Mesenchymal stem cell (in vitro differentiated cells and primary cell): ENCODE results near the gene TTC17.
A peak's percentile ranks its signal among the peaks of the same experiment; 100 is the strongest.

ENCODE experiments used
- DNase-seq: peaks from one replicate; pipeline ENCODE4 v3.0.0-alpha.2; 2013
- H2AFZ ChIP-seq: one replicate; pipeline ENCODE4 v1.6.1; 2013; ENCODE audit warnings: low read depth, mild to moderate bottlenecking, control low read depth, inconsistent platforms, low read length, moderate library complexity
- H2AK5ac ChIP-seq: 2 replicates; pipeline ENCODE4 v1.6.1; 2013; ENCODE audit warnings: low read length, moderate library complexity, mild to moderate bottlenecking, inconsistent platforms; ENCODE audit not compliant: severe bottlenecking
- H2BK120ac ChIP-seq: one replicate; pipeline ENCODE4 v1.6.1; 2013; ENCODE audit warnings: low read depth, mild to moderate bottlenecking, inconsistent platforms, low read length, moderate library complexity
- H2BK12ac ChIP-seq, 2 experiments: one replicate each; pipeline ENCODE4 v1.6.1; 2013; ENCODE audit warnings: inconsistent platforms in 2 of 2, low read length in 2 of 2, mild to moderate bottlenecking in 2 of 2, moderate library complexity in 2 of 2, control low read depth in 1 of 2
- H2BK15ac ChIP-seq: one replicate; pipeline ENCODE4 v1.6.1; 2013; ENCODE audit warnings: mild to moderate bottlenecking, low read depth, inconsistent platforms; ENCODE audit not compliant: poor library complexity, severe bottlenecking
- H2BK5ac ChIP-seq: 2 replicates; pipeline ENCODE4 v1.6.1; 2013; ENCODE audit warnings: low read depth, mild to moderate bottlenecking, low read length, control low read depth, inconsistent platforms; ENCODE audit not compliant: poor library complexity, severe bottlenecking
- H3K14ac ChIP-seq, 2 experiments: one replicate each; pipeline ENCODE4 v1.6.1; 2013; ENCODE audit warnings: inconsistent platforms in 2 of 2, low read length in 2 of 2, control low read depth in 1 of 2, mild to moderate bottlenecking in 1 of 2, moderate library complexity in 1 of 2
- H3K18ac ChIP-seq, 2 experiments: one replicate each; pipeline ENCODE4 v1.6.1; 2013; ENCODE audit warnings: inconsistent platforms in 2 of 2, low read length in 2 of 2, control low read depth in 1 of 2, low read depth in 1 of 2, mild to moderate bottlenecking in 1 of 2
- H3K23ac ChIP-seq, 2 experiments: one replicate each; pipeline ENCODE4 v1.6.1; 2013; ENCODE audit warnings: inconsistent platforms in 2 of 2, low read length in 2 of 2, mild to moderate bottlenecking in 2 of 2, moderate library complexity in 2 of 2, control low read depth in 1 of 2
- H3K27ac ChIP-seq: 2 replicates; pipeline ENCODE4 v1.5.1; 2013; ENCODE audit warnings: mild to moderate bottlenecking, moderate library complexity, low read length, control low read depth, inconsistent platforms; ENCODE audit not compliant: poor library complexity, severe bottlenecking
- H3K27me3 ChIP-seq, 2 experiments: 2 replicates each; pipeline versions ENCODE4 v1.6.1 to v1.7.0; 2013; ENCODE audit warnings: low read length in 2 of 2, mild to moderate bottlenecking in 2 of 2, moderate library complexity in 2 of 2, control low read depth in 1 of 2, inconsistent platforms in 1 of 2; ENCODE audit not compliant: control insufficient read depth in 1 of 2, insufficient read depth in 1 of 2
- H3K36me3 ChIP-seq, 2 experiments: 2 replicates each; pipeline versions ENCODE4 v1.6.1 to v1.7.0; 2013; ENCODE audit warnings: low read length in 2 of 2, control low read depth in 1 of 2, inconsistent platforms in 1 of 2, low read depth in 1 of 2, mild to moderate bottlenecking in 1 of 2; ENCODE audit not compliant: insufficient read depth in 2 of 2, control insufficient read depth in 1 of 2
- H3K4ac ChIP-seq, 2 experiments: one replicate each; pipeline ENCODE4 v1.6.1; 2013; ENCODE audit warnings: inconsistent platforms in 2 of 2, low read length in 2 of 2, mild to moderate bottlenecking in 2 of 2, moderate library complexity in 2 of 2, control low read depth in 1 of 2, low read depth in 1 of 2
- H3K4me1 ChIP-seq: 2 replicates; pipeline ENCODE4 v1.6.1; 2013; ENCODE audit warnings: low read depth, low read length, control low read depth; ENCODE audit not compliant: control insufficient read depth, insufficient read depth
- H3K4me2 ChIP-seq: 2 replicates; pipeline ENCODE4 v1.6.1; 2013; ENCODE audit warnings: low read length, mild to moderate bottlenecking, inconsistent platforms; ENCODE audit not compliant: poor library complexity, severe bottlenecking
- H3K4me3 ChIP-seq, 2 experiments: 2 replicates each; pipeline versions ENCODE4 v1.5.1 to v1.7.0; 2013; ENCODE audit warnings: low read length in 2 of 2, mild to moderate bottlenecking in 2 of 2, control low read depth in 1 of 2, low read depth in 1 of 2; ENCODE audit not compliant: insufficient read depth in 1 of 2
- H3K79me1 ChIP-seq: replicated peaks from 2 replicates; pipeline ENCODE4 v1.6.1; 2013; ENCODE audit warnings: mild to moderate bottlenecking, control low read depth, low read length, inconsistent platforms; ENCODE audit not compliant: poor library complexity, severe bottlenecking
- H3K9ac ChIP-seq: 2 replicates; pipeline ENCODE4 v1.7.0; 2013; ENCODE audit warnings: mild to moderate bottlenecking, low read length, moderate library complexity
- H3K9me3 ChIP-seq: 2 replicates; pipeline ENCODE4 v1.7.0; 2013; ENCODE audit warnings: mild to moderate bottlenecking, low read length; ENCODE audit not compliant: control insufficient read depth
- H4K8ac ChIP-seq: one replicate; pipeline ENCODE4 v1.6.1; 2013; ENCODE audit warnings: inconsistent platforms, mild to moderate bottlenecking, low read length, moderate library complexity
- H4K91ac ChIP-seq: one replicate; pipeline ENCODE4 v1.6.1; 2013; ENCODE audit warnings: mild to moderate bottlenecking, low read length, inconsistent platforms
- WGBS: methylation state at CpG from one replicate; pipeline ENCODE4 v1.1.7; 2013; ENCODE audit warnings: mixed read lengths; 5-methylcytosine and 5-hydroxymethylcytosine counted together

The TTC17 gene

DNA sequence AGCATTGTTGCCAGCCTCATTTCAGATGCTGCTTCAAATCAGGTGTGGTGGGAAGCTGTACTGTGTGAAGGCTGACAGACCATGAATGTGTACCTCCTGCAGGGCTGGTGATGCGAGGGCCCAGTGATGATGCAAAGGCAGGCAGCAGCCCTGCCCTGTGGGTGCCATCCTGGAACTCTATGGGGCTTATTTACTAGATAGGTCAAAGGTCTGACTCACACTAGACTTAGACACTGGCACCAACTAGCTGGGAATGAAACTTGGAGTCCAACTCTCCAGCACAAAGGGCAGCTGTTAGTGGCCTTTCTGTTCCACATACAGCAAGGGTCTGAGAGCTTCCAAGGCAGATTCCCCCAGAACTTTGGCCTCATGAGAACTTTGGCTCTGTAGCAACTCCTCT, 138.4 kb downstream of the TTC17 start:
- Histone ChIP-seq H3K9me3 (peaks cover 4% of the 10 kb centered on the region), H3K36me3 (peaks cover 7 to 33% of the 10 kb centered on the region in 2 experiments), H3K79me1 (no peaks in the 10 kb centered on the region), H3K23ac (no peak overlapping the region), H3K9ac (no peak overlapping the region), H3K4me3 (no peak overlapping the region), H3K27ac (no peak overlapping the region), H3K27me3 (peaks cover 3 to 4% of the 10 kb centered on the region in 2 experiments), H3K18ac (no peak overlapping the region), H2AK5ac (no peak overlapping the region), H3K14ac (no peak overlapping the region), H2BK12ac (no peak overlapping the region), H4K91ac (no peak overlapping the region), H2BK120ac (no peak overlapping the region), H3K4me2 (no peak overlapping the region), H2BK5ac (no peak overlapping the region), H2AFZ (no peak overlapping the region), H3K4me1 (peaks cover 2% of the 10 kb centered on the region), H3K4ac (no peak overlapping the region), H4K8ac (no peak overlapping the region), H2BK15ac (no peak overlapping the region)
- 86% methylated on average over 1 of the region's 1 CpG for WGBS
- DNase-seq = no peak

DNA sequence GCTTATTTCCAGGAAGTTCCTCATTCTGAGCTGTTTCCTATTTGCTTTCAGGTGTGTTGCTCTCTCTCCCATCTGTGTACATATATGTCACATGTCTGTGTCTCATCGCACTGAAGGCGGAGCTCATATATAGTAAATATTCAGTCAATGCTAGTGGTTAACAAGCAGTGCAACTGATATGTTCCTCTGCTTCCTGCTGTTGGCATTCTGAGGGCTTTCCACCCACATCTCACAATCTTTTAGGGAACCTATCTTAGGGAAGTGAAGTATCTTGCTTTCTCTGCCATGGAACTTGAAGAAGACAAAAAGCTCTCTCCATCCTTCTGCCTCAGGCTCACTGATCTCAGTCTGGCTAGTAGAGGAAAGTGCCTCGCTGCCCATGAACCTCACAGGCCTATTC, 139.8 kb downstream of the TTC17 start:
- Histone ChIP-seq H2BK15ac (no peak overlapping the region), H2AK5ac (no peak overlapping the region), H3K23ac (no peak overlapping the region), H3K4me3 (no peak overlapping the region), H3K4me2 (no peak overlapping the region), H3K27ac (no peak overlapping the region), H2BK120ac (no peak overlapping the region), H2BK12ac (no peak overlapping the region), H2BK5ac (no peak overlapping the region), H3K9me3 (peaks cover 4% of the 10 kb centered on the region), H3K4me1 (peaks cover 2% of the 10 kb centered on the region), H3K18ac (no peak overlapping the region), H4K91ac (no peak overlapping the region), H3K4ac (no peak overlapping the region), H3K27me3 (peaks cover 3 to 4% of the 10 kb centered on the region in 2 experiments), H2AFZ (no peak overlapping the region), H3K79me1 (no peaks in the 10 kb centered on the region), H3K14ac (no peak overlapping the region), H3K36me3 (peaks cover 5 to 18% of the 10 kb centered on the region in 2 experiments), H4K8ac (no peak overlapping the region), H3K9ac (no peak overlapping the region)
- no peak for DNase-seq
- WGBS = 71% methylated on average over 1 of the region's 3 CpGs

DNA sequence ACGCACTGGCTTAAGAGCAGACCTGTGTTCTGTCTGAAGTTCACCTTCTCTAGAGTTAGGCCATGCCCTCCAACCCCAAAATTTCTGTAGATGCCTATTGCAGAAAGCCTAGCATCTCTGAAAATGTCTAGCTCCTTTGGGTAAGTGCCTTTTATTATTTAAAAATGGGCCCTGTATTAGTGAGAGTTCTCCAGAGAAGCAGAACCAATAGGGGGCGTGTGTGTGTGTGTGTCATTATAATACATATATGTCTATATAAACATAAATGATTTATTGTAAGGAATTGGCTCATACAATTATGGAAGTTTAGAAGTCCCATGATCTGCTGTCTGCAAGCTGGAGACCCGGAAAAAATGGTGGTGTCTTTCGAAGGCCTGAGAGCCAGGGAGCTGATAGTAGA, 144.7 kb downstream of the TTC17 start:
- Histone ChIP-seq H2BK5ac (no peak overlapping the region), H2BK12ac (no peak overlapping the region), H3K18ac (no peak overlapping the region), H3K79me1 (no peaks in the 10 kb centered on the region), H2BK15ac (no peak overlapping the region), H2AK5ac (no peak overlapping the region), H3K14ac (no peak overlapping the region), H3K9me3 (peaks cover 4% of the 10 kb centered on the region), H3K27ac (no peak overlapping the region), H3K9ac (no peak overlapping the region), H2AFZ (no peak overlapping the region), H4K91ac (no peak overlapping the region), H2BK120ac (no peak overlapping the region), H3K4me3 (no peak overlapping the region), H3K27me3 (peaks cover 3 to 4% of the 10 kb centered on the region in 2 experiments), H3K36me3 (no peaks in the 10 kb centered on the region), H4K8ac (no peak overlapping the region), H3K4ac (no peak overlapping the region), H3K4me2 (no peak overlapping the region), H3K4me1 (no peaks in the 10 kb centered on the region), H3K23ac (no peak overlapping the region)
- no peak for DNase-seq
- 84% methylated on average over 3 of the region's 4 CpGs for WGBS

DNA sequence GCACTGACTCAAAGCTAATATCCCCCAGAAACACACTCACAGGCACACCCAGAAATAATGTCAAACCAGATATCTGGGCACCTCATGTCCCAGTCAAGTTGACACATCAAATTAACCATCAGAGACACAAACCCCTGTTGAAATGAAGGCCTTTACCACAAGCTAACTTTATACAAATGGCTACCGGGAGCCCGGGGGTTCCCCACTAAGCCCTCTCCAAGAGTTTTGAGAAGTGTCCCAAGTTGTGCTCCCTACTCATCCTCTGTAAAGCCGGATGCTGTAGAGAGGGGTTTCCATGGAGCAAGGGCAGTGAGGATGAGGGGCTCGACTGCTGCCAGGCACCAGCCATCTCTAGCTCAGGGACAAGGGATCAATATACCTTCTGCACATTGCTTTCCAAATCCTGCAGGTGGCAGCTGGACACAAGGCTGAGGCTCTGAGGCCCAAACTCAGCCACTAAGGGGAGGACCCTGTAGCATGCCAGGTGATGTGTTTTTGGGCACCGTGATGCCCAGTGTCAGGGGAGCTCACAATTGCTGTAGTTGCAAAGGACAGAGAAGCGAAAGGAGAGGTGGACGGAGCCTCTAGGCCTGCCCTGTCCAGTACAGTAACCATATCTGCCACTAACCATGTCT, 145.7 kb downstream of the TTC17 start:
- 72% methylated on average over 7 of the region's 7 CpGs for WGBS
- Histone ChIP-seq H2BK15ac (no peak overlapping the region), H2BK12ac (no peak overlapping the region), H4K91ac (no peak overlapping the region), H3K27me3 (peaks cover 3 to 4% of the 10 kb centered on the region in 2 experiments), H2AFZ (no peak overlapping the region), H2BK5ac (no peak overlapping the region), H4K8ac (no peak overlapping the region), H3K4me1 (peaks cover 2% of the 10 kb centered on the region), H3K79me1 (no peaks in the 10 kb centered on the region), H3K14ac (no peak overlapping the region), H2AK5ac (no peak overlapping the region), H3K36me3 (no peaks in the 10 kb centered on the region), H3K4ac (no peak overlapping the region), H3K23ac (peak overlapping the region in 1 of 2 experiments; percentile 50), H2BK120ac (no peak overlapping the region), H3K18ac (no peak overlapping the region), H3K4me2 (no peak overlapping the region), H3K27ac (no peak overlapping the region), H3K4me3 (no peak overlapping the region), H3K9me3 (peaks cover 4% of the 10 kb centered on the region), H3K9ac (no peak overlapping the region)
- DNase-seq = no peak
